ENCODE data around the gene LMO2. TPM values are rescaled to one million over a fixed set of nuclear protein-coding genes. Genes with fewer than 3 reads are reported as not detected.

The LMO2 gene
- polyA plus RNA-seq, 3 donors: 48.8 to 140 (median 75.8) TPM

DNA sequence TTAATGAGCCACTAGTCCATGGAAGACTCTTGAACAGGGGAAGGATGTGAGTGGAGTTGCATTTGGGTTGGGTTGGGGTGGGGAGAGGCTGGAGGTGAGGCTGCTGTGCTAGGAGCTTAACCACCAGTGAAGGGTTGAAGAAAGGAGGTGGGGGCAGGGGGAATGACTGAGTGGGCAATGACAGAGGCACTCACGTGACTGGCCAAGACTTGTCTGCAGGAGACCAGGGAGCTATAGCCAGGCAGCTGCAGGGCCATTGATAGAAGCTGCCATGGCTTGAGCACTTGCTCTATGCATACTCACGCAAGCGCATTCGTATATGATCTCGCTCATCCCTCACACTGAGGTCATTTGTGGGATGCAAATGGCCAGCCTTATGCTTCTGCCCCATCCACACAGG lies 4.0 kb downstream of the LMO2 start:
- Mint-ChIP-seq H3K27ac (peak overlapping the region in 2 of 7 donors; percentile 16 to 63), H3K4me3 (no peak overlapping the region)

DNA sequence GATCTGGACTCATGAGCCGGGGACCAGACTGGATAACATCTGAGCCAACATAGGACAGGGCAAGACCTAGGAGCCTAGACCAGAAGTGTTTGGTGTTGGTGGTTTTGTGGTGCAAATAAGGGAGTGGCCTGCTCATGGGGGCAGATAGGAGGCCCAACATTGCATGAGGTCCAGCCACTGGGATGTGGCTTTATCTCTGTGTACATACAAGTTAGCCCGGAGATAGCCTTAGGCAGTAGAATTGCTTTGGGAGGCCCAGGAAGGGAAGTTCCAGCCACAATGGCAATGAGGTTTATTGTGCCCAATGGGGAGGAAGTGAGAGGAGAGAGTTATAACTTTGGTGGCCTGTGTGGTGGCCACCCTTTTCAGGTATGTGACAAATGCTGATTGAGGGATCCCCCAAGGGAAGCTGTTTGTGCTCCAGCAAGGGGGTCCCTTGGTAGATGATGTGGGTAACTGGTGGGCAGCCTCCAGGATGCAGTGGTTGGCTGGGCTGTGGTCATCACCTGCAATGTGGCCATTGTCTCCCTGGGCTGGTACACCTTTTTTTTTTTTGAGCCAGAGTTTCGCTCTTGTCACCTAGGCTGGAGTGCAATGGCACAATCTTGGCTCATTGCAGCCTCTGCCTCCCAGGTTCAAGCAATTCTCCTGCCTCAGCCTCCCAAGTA lies 6.4 kb downstream of the LMO2 start:
- H3K27me3 Mint-ChIP-seq (ENCODE audit: low read depth in 3 of 3): peaks cover 0 to 3% (median 0%) of the 10 kb centered on the region in 3 donors
- Histone ChIP-seq H3K9me3 (replicated peaks in 1 of 2; ENCODE audit: control insufficient read depth in 1 of 2, insufficient read depth in 1 of 2, low read length in 2 of 2) (no peaks in the 10 kb centered on the region), H3K4me1 (ENCODE audit: control insufficient read depth in 1 of 2, insufficient read depth in 2 of 2, low read length in 2 of 2) (peaks cover 80 to 95% of the 10 kb centered on the region in 2 donors), H3K27ac (ENCODE audit: low read depth in 1 of 2, low read length in 2 of 2) (peak overlapping the region in 1 of 2 donors; percentile 46), H3K27me3 (ENCODE audit: control insufficient read depth in 2 of 2, insufficient read depth in 2 of 2, low read length in 2 of 2) (no peaks in the 10 kb centered on the region), H3K36me3 (replicated peaks in 1 of 2; ENCODE audit: control insufficient read depth in 1 of 2, insufficient read depth in 2 of 2, low read length in 2 of 2) (no peaks in the 10 kb centered on the region), H4K20me1 (ENCODE audit: insufficient read depth, low read length) (no peaks in the 10 kb centered on the region), H3K9ac (ENCODE audit: insufficient read depth, low read length, poor library complexity, severe bottlenecking) (no peak overlapping the region), H3K79me2 (ENCODE audit: insufficient read depth, low read length) (peaks cover 100% of the 10 kb centered on the region), H2AFZ (ENCODE audit: insufficient read depth, low read depth, low read length, poor library complexity, severe bottlenecking) (no peak overlapping the region), H3K4me2 (replicated peaks; ENCODE audit: extremely low read depth, low read length, poor library complexity, severe bottlenecking) (peak overlapping the region; percentile 24), H3K4me3 (replicated peaks in 1 of 3; ENCODE audit: low read depth in 2 of 3, low read length in 3 of 3) (peak overlapping the region in 1 of 3 experiments; percentile 21)
- H3K9me3 Mint-ChIP-seq: no peaks in the 10 kb centered on the region
- peak in 2 of 3 donors; percentile 47 to 49 for DNase-seq
- intact Hi-C loops (cut with micrococcal nuclease): no loop called here
- H3K4me1 Mint-ChIP-seq: peaks cover 98% of the 10 kb centered on the region
- 44% methylated on average over 3 of the region's 3 CpGs for WGBS (ENCODE audit: insufficient coverage)
- H3K36me3 Mint-ChIP-seq: peaks cover 5 to 8% of the 10 kb centered on the region in 2 donors
- H3K4me3 Mint-ChIP-seq: peak overlapping the region in 1 of 2 donors; percentile 8
- TF ChIP-seq, protein P1, sequence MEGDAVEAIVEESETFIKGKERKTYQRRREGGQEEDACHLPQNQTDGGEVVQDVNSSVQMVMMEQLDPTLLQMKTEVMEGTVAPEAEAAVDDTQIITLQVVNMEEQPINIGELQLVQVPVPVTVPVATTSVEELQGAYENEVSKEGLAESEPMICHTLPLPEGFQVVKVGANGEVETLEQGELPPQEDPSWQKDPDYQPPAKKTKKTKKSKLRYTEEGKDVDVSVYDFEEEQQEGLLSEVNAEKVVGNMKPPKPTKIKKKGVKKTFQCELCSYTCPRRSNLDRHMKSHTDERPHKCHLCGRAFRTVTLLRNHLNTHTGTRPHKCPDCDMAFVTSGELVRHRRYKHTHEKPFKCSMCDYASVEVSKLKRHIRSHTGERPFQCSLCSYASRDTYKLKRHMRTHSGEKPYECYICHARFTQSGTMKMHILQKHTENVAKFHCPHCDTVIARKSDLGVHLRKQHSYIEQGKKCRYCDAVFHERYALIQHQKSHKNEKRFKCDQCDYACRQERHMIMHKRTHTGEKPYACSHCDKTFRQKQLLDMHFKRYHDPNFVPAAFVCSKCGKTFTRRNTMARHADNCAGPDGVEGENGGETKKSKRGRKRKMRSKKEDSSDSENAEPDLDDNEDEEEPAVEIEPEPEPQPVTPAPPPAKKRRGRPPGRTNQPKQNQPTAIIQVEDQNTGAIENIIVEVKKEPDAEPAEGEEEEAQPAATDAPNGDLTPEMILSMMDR (IDR thresholded peaks at IDR 0.05): no peak
- H3K27ac Mint-ChIP-seq: peak overlapping the region in 3 of 7 donors; percentile 48 to 58 (median 51)

More for the DNA sequence above, 4.0 kb downstream of the LMO2 start:
- Mint-ChIP-seq H3K36me3 (peaks cover 5 to 8% of the 10 kb centered on the region in 2 donors), H3K27me3 (ENCODE audit: low read depth in 3 of 3) (peaks cover 0 to 3% (median 0%) of the 10 kb centered on the region in 3 donors), H3K9me3 (peaks cover 0 to 3% (median 0%) of the 10 kb centered on the region in 7 donors), H3K4me1 (peaks cover 98% of the 10 kb centered on the region)
- Histone ChIP-seq H3K4me1 (ENCODE audit: control insufficient read depth in 1 of 2, insufficient read depth in 2 of 2, low read length in 2 of 2) (peaks cover 87 to 100% of the 10 kb centered on the region in 2 donors), H3K9me3 (replicated peaks in 1 of 2; ENCODE audit: control insufficient read depth in 1 of 2, insufficient read depth in 1 of 2, low read length in 2 of 2) (no peaks in the 10 kb centered on the region), H3K36me3 (replicated peaks in 1 of 2; ENCODE audit: control insufficient read depth in 1 of 2, insufficient read depth in 2 of 2, low read length in 2 of 2) (no peaks in the 10 kb centered on the region), H2AFZ (ENCODE audit: insufficient read depth, low read depth, low read length, poor library complexity, severe bottlenecking) (no peak overlapping the region), H3K79me2 (ENCODE audit: insufficient read depth, low read length) (peaks cover 90% of the 10 kb centered on the region), H3K9ac (ENCODE audit: insufficient read depth, low read length, poor library complexity, severe bottlenecking) (no peak overlapping the region), H4K20me1 (ENCODE audit: insufficient read depth, low read length) (no peaks in the 10 kb centered on the region), H3K4me2 (replicated peaks; ENCODE audit: extremely low read depth, low read length, poor library complexity, severe bottlenecking) (no peak overlapping the region), H3K27ac (ENCODE audit: low read depth in 1 of 2, low read length in 2 of 2) (no peak overlapping the region), H3K27me3 (ENCODE audit: control insufficient read depth in 2 of 2, insufficient read depth in 2 of 2, low read length in 2 of 2) (no peaks in the 10 kb centered on the region), H3K4me3 (replicated peaks in 1 of 3; ENCODE audit: low read depth in 2 of 3, low read length in 3 of 3) (no peak overlapping the region)
- no peak for DNase-seq
- intact Hi-C loops (cut with micrococcal nuclease): no loop called here
- TF ChIP-seq, protein P1 (IDR thresholded peaks at IDR 0.05): no peak
- 88% methylated on average over 5 of the region's 5 CpGs for WGBS (ENCODE audit: insufficient coverage)

All from CD14-positive monocyte (primary cell).